ENCODE results near the gene SCRN2.
A peak's percentile ranks its signal among the peaks of the same experiment; 100 is the strongest.

The SCRN2 gene

GRCh38 chr17:47840742-47841487 lies at the start of gene SCRN2:
Gene SCRN2, minus strand, starts transcription at chr17:47841273. Its CDS starts 430 bp downstream, at chr17:47840843.
- peak; percentile 85 for DNase-seq

GRCh38 chr17:47889734-47890529 lies 48.9 kb upstream of the SCRN2 start:
- peak; percentile 37 for DNase-seq

GRCh38 chr17:47888293-47888692 lies 47.2 kb upstream of the SCRN2 start:
- no peak for DNase-seq

GRCh38 chr17:47884905-47885730 lies 44.0 kb upstream of the SCRN2 start:
- no peak for DNase-seq

GRCh38 chr17:47884427-47884740 lies 43.3 kb upstream of the SCRN2 start:
- no peak for DNase-seq

GRCh38 chr17:47883589-47884426 lies 42.7 kb upstream of the SCRN2 start:
- DNase-seq, result no peak

GRCh38 chr17:47882695-47883588 lies 41.9 kb upstream of the SCRN2 start:
- DNase-seq, result no peak

- DNase-seq, result no peak
These were observed 41.2 kb upstream of the SCRN2 start for GRCh38 chr17:47882247-47882646.

GRCh38 chr17:47879776-47880454 lies 38.8 kb upstream of the SCRN2 start:
- DNase-seq, result no peak

- DNase-seq, result no peak
These were observed 38.0 kb upstream of the SCRN2 start for GRCh38 chr17:47879028-47879585.

- DNase-seq, result no peak
These were observed 37.3 kb upstream of the SCRN2 start for GRCh38 chr17:47878203-47879027.

GRCh38 chr17:47877368-47878034 lies 36.4 kb upstream of the SCRN2 start:
- DNase-seq, result no peak

- DNase-seq, result no peak
These were observed 34.2 kb upstream of the SCRN2 start for GRCh38 chr17:47875011-47875985.

- no peak for DNase-seq
These were observed 32.4 kb upstream of the SCRN2 start for GRCh38 chr17:47873200-47874090.

GRCh38 chr17:47872651-47873161 lies 31.6 kb upstream of the SCRN2 start:
- DNase-seq, result no peak

GRCh38 chr17:47872019-47872650 lies 31.1 kb upstream of the SCRN2 start:
- DNase-seq, result no peak
